ENCODE measurements around the gene RAB29.

- no peak for TF ChIP-seq SNAI2 (CRISPR knock-in tag; IDR thresholded peaks at IDR 0.05)
- TF ChIP-seq, protein P1, sequence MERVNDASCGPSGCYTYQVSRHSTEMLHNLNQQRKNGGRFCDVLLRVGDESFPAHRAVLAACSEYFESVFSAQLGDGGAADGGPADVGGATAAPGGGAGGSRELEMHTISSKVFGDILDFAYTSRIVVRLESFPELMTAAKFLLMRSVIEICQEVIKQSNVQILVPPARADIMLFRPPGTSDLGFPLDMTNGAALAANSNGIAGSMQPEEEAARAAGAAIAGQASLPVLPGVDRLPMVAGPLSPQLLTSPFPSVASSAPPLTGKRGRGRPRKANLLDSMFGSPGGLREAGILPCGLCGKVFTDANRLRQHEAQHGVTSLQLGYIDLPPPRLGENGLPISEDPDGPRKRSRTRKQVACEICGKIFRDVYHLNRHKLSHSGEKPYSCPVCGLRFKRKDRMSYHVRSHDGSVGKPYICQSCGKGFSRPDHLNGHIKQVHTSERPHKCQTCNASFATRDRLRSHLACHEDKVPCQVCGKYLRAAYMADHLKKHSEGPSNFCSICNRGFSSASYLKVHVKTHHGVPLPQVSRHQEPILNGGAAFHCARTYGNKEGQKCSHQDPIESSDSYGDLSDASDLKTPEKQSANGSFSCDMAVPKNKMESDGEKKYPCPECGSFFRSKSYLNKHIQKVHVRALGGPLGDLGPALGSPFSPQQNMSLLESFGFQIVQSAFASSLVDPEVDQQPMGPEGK (CRISPR knock-in tag; IDR thresholded peaks at IDR 0.05; ENCODE audit: borderline replicate concordance): no peak
- TF ChIP-seq CREB5 (CRISPR knock-in tag; IDR thresholded peaks at IDR 0.05; ENCODE audit: low read depth): no peak
- no peak for TF ChIP-seq TOX (CRISPR knock-in tag; IDR thresholded peaks at IDR 0.05; ENCODE audit: borderline replicate concordance)
- no peak for TF ChIP-seq TCF4 (CRISPR knock-in tag; IDR thresholded peaks at IDR 0.05; ENCODE audit: borderline replicate concordance)
- TF ChIP-seq ZFP3 (CRISPR knock-in tag; IDR thresholded peaks at IDR 0.05): no peak
- no peak for TF ChIP-seq PPARA (CRISPR knock-in tag; IDR thresholded peaks at IDR 0.05; ENCODE audit: borderline replicate concordance)
- no peak for TF ChIP-seq ARNTL (CRISPR knock-in tag; IDR thresholded peaks at IDR 0.05; ENCODE audit: borderline replicate concordance, low read depth)
- TF ChIP-seq POU6F1 (CRISPR knock-in tag; IDR thresholded peaks at IDR 0.05; ENCODE audit: borderline replicate concordance, low read depth): no peak
- TF ChIP-seq RARB (CRISPR knock-in tag; IDR thresholded peaks at IDR 0.05): no peak
Observed at GRCh38 chr1:205735218-205735617, 40.1 kb downstream of the RAB29 start.
